Measurements from ENCODE around the gene SPRR2A.
"Not testable (repeated sequence)": the region's sequence is repeated elsewhere in the genome, so short reads cannot be mapped to it uniquely, and the experiment has no call there.

SPRR2A gene

DNA sequence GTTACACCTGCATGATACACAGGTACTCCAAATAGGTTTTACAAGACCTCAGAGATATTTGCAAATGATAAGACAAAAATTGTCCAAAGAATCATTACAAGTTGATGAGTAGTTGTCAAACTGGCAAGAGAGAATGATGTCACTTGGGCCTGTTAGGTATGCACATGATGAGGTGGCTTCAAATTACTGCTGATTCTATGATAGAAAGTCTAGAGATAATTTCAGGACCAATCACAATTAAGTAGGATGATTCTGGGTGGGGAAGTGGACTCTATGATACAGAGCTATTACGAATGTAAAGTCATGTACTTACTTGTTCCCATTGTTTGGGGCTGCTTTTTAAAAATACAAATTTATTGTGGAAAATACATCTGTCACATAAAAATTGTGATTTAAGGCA, 31.5 kb downstream of the SPRR2A start:
- Histone ChIP-seq H3K9me3 (ENCODE audit: control insufficient read depth, low read length) (no peaks in the 10 kb centered on the region), H3K27ac (ENCODE audit: insufficient read depth, low read depth, low read length, poor library complexity, severe bottlenecking) (no peak overlapping the region), H3K4me3 (ENCODE audit: insufficient read depth, low read depth, low read length) (no peak overlapping the region), H3K4me1 (ENCODE audit: control insufficient read depth, insufficient read depth, low read length) (no peaks in the 10 kb centered on the region), H3K27me3 (ENCODE audit: control insufficient read depth, insufficient read depth, low read length, poor library complexity, severe bottlenecking) (no peaks in the 10 kb centered on the region), H3K36me3 (ENCODE audit: control insufficient read depth, insufficient read depth, low read length) (no peaks in the 10 kb centered on the region)
- 90% methylated on average over 1 of the region's 1 CpG; no CpG with 5 or more reads in 1 of the 2 experiments for WGBS, 2 experiments

DNA sequence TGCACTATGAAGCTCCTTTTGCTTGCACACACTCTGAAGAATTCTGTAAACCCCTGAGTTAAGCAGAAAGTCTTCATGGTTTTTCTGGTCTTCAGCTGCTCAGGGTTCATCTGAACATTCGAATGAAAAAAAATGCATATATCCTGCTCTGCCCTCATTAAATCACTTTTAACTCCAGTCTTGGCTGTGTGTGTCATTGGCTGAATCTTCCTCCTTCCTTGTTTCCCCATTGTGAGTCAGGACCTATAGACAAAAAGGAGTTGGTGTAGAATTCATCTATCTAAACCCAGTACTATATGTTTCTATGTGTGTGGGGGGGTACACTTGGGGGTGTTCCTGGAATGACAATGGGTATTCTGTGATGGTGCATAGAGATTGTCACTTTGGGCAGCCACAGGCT, 32.9 kb downstream of the SPRR2A start:
- Histone ChIP-seq H3K9me3 (ENCODE audit: control insufficient read depth, low read length) (no peaks in the 10 kb centered on the region), H3K27ac (ENCODE audit: insufficient read depth, low read depth, low read length, poor library complexity, severe bottlenecking) (no peak overlapping the region), H3K27me3 (ENCODE audit: control insufficient read depth, insufficient read depth, low read length, poor library complexity, severe bottlenecking) (no peaks in the 10 kb centered on the region), H3K36me3 (ENCODE audit: control insufficient read depth, insufficient read depth, low read length) (no peaks in the 10 kb centered on the region), H3K4me3 (ENCODE audit: insufficient read depth, low read depth, low read length) (no peak overlapping the region), H3K4me1 (ENCODE audit: control insufficient read depth, insufficient read depth, low read length) (no peaks in the 10 kb centered on the region)
- 86 to 89% methylated on average over 1 of the region's 1 CpG for WGBS, 2 experiments

DNA sequence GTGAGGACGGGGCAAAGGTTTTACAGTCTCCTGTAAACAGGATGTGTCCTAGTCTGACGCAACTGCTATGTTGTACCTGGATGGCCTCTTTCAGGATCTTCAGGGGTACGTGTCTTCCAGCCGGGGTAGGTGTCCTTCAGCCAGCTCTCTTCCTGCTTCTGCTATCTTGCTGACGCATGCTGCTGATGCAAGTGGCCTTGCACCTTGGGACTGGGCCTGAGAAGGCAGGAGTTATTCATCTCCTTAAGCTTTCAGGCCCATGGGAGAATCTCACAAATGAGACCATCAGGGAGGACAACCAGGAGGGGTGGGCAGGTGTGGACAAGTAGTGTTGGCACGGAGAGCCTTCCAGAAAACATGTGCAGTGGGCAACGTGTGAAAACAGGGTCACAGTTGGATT, 34.2 kb downstream of the SPRR2A start:
- 89 to 95% methylated on average over 7 of the region's 7 CpGs for WGBS, 2 experiments
- H3K4me1 ChIP-seq (ENCODE audit: control insufficient read depth, insufficient read depth, low read length), result no peaks in the 10 kb centered on the region
- H3K27me3 ChIP-seq (ENCODE audit: control insufficient read depth, insufficient read depth, low read length, poor library complexity, severe bottlenecking), result no peaks in the 10 kb centered on the region
- H3K36me3 ChIP-seq (ENCODE audit: control insufficient read depth, insufficient read depth, low read length), result no peaks in the 10 kb centered on the region
- H3K27ac ChIP-seq (ENCODE audit: insufficient read depth, low read depth, low read length, poor library complexity, severe bottlenecking), result no peak overlapping the region
- H3K9me3 ChIP-seq (ENCODE audit: control insufficient read depth, low read length), result no peaks in the 10 kb centered on the region
- H3K4me3 ChIP-seq (ENCODE audit: insufficient read depth, low read depth, low read length), result no peak overlapping the region

GRCh38 chr1:153022340-153022739, 35.0 kb downstream of the SPRR2A start:
- 94 to 95% methylated on average over 9 of the region's 9 CpGs for WGBS, 2 experiments

DNA sequence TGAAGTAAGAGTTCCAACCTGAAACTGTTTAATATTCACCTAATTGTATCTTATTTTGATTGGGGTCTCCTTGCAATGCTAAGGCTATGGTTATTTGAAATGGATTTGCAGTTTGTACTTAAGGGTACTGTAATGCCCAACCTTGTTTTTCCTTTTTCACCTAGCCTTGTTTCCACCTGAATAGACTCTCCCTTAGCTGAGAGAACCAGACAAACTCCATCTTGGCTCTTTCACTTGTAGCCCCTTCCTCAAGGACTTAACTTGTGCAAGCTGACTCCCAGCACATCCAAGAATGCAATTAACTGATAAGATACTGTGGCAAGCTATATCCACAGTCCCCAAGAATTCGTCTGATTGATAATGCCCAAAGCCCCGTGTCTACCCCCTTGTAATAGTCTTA, 35.5 kb downstream of the SPRR2A start:
- not testable (repeated sequence) for H3K9me3 ChIP-seq (ENCODE audit: control insufficient read depth, low read length)
- WGBS, 2 experiments, result 83 to 89% methylated on average over 2 of the region's 2 CpGs

More at GRCh38 chr1:153022340-153022739, 35.0 kb downstream of the SPRR2A start:
- H3K4me3 ChIP-seq (ENCODE audit: insufficient read depth, low read depth, low read length); H3K9me3 ChIP-seq (ENCODE audit: control insufficient read depth, low read length); H3K27me3 ChIP-seq (ENCODE audit: control insufficient read depth, insufficient read depth, low read length, poor library complexity, severe bottlenecking); H3K36me3 ChIP-seq (ENCODE audit: control insufficient read depth, insufficient read depth, low read length); H3K27ac ChIP-seq (ENCODE audit: insufficient read depth, low read depth, low read length, poor library complexity, severe bottlenecking); H3K4me1 ChIP-seq (ENCODE audit: control insufficient read depth, insufficient read depth, low read length): not testable (repeated sequence)

GRCh38 chr1:153011235-153011758, 46.0 kb downstream of the SPRR2A start:
- WGBS, 2 experiments, result 86 to 87% methylated on average over 8 of the region's 8 CpGs
- not testable (repeated sequence) for H3K9me3 ChIP-seq (ENCODE audit: control insufficient read depth, low read length); H3K27ac ChIP-seq (ENCODE audit: insufficient read depth, low read depth, low read length, poor library complexity, severe bottlenecking); H3K27me3 ChIP-seq (ENCODE audit: control insufficient read depth, insufficient read depth, low read length, poor library complexity, severe bottlenecking); H3K4me1 ChIP-seq (ENCODE audit: control insufficient read depth, insufficient read depth, low read length); H3K4me3 ChIP-seq (ENCODE audit: insufficient read depth, low read depth, low read length); H3K36me3 ChIP-seq (ENCODE audit: control insufficient read depth, insufficient read depth, low read length)

More for the DNA sequence above, 35.5 kb downstream of the SPRR2A start:
- H3K27me3 ChIP-seq (ENCODE audit: control insufficient read depth, insufficient read depth, low read length, poor library complexity, severe bottlenecking); H3K4me1 ChIP-seq (ENCODE audit: control insufficient read depth, insufficient read depth, low read length); H3K4me3 ChIP-seq (ENCODE audit: insufficient read depth, low read depth, low read length); H3K27ac ChIP-seq (ENCODE audit: insufficient read depth, low read depth, low read length, poor library complexity, severe bottlenecking); H3K36me3 ChIP-seq (ENCODE audit: control insufficient read depth, insufficient read depth, low read length): not testable (repeated sequence)
